ENCODE measurements around the gene SEMA4D. TPM values are rescaled to one million over a fixed set of nuclear protein-coding genes. Genes with fewer than 3 reads are reported as not detected.

SEMA4D gene
- total RNA-seq, 3 donors from 2014 or later, result 20.9 to 26.9 (median 23.1) TPM

- Histone ChIP-seq H3K4me1 (ENCODE audit: low read depth) (peaks cover 2% of the 10 kb centered on the region), H3K36me3 (ENCODE audit: low read depth) (no peaks in the 10 kb centered on the region), H3K4me3 (no peak overlapping the region), H3K9me3 (no peaks in the 10 kb centered on the region)
- no peak for DNase-seq
- no peak for TF ChIP-seq CTCF (IDR thresholded peaks at IDR 0.05)
- intact Hi-C loops (cut with DNase I, micrococcal nuclease), result no loop called here
- ATAC-seq, result no peak
Measured at GRCh38 chr9:89450213-89450612, 47.7 kb downstream of the SEMA4D start.

- no peak for ATAC-seq
- Histone ChIP-seq H3K36me3 (ENCODE audit: low read depth) (no peaks in the 10 kb centered on the region), H3K9me3 (no peaks in the 10 kb centered on the region), H3K4me3 (no peak overlapping the region), H3K4me1 (ENCODE audit: low read depth) (no peaks in the 10 kb centered on the region)
- intact Hi-C loops (cut with DNase I, micrococcal nuclease), result no loop called here
- no peak for TF ChIP-seq CTCF (IDR thresholded peaks at IDR 0.05)
- peak in 2 of 3 donors; percentile 19 to 27 for DNase-seq
Measured at GRCh38 chr9:89449261-89449671, 48.6 kb downstream of the SEMA4D start.

- H3K9me3 ChIP-seq, result no peaks in the 10 kb centered on the region
- H3K4me3 ChIP-seq, result no peak overlapping the region
- H3K4me1 ChIP-seq (ENCODE audit: low read depth), result no peaks in the 10 kb centered on the region
- intact Hi-C loops (cut with DNase I, micrococcal nuclease), result no loop called here
- TF ChIP-seq CTCF (IDR thresholded peaks at IDR 0.05), result no peak
- H3K36me3 ChIP-seq (ENCODE audit: low read depth), result no peaks in the 10 kb centered on the region
- DNase-seq (no peak), ATAC-seq (no peak)
Measured at GRCh38 chr9:89448821-89449220, 49.1 kb downstream of the SEMA4D start.

- no peak for TF ChIP-seq CTCF (IDR thresholded peaks at IDR 0.05)
- Histone ChIP-seq H3K4me1 (ENCODE audit: low read depth) (peaks cover 4% of the 10 kb centered on the region), H3K4me3 (no peak overlapping the region), H3K9me3 (no peaks in the 10 kb centered on the region), H3K36me3 (ENCODE audit: low read depth) (no peaks in the 10 kb centered on the region)
- ATAC-seq (no peak), DNase-seq (peak in 2 of 3 donors; percentile 17 to 47)
- intact Hi-C loops (cut with DNase I, micrococcal nuclease), result no loop called here
Measured at GRCh38 chr9:89448381-89448780, 49.5 kb downstream of the SEMA4D start.

GRCh38 chr9:89447416-89447815, 50.5 kb downstream of the SEMA4D start:
- no peaks in the 10 kb centered on the region for H3K36me3 ChIP-seq (ENCODE audit: low read depth)
- H3K4me3 ChIP-seq, result no peak overlapping the region
- no peaks in the 10 kb centered on the region for H3K9me3 ChIP-seq
- DNase-seq (peak in 1 of 3 donors; percentile 40), ATAC-seq (no peak)
- intact Hi-C loops (cut with DNase I, micrococcal nuclease), result no loop called here
- H3K4me1 ChIP-seq (ENCODE audit: low read depth), result peaks cover 12% of the 10 kb centered on the region
- TF ChIP-seq CTCF (IDR thresholded peaks at IDR 0.05), result no peak

- H3K9me3 ChIP-seq, result no peaks in the 10 kb centered on the region
- H3K36me3 ChIP-seq (ENCODE audit: low read depth), result no peaks in the 10 kb centered on the region
- peaks cover 17% of the 10 kb centered on the region for H3K4me1 ChIP-seq (ENCODE audit: low read depth)
- DNase-seq, result peak in 2 of 3 donors; percentile 13 to 30
- H3K4me3 ChIP-seq, result no peak overlapping the region
- intact Hi-C loops (cut with DNase I, micrococcal nuclease), result no loop called here
- no peak for TF ChIP-seq CTCF (IDR thresholded peaks at IDR 0.05)
- no peak for ATAC-seq
Measured at GRCh38 chr9:89446961-89447310, 51.0 kb downstream of the SEMA4D start.

Data from mucosa of descending colon (tissue), 3 donors.